Thyroid gland (tissue), 4 donors: ENCODE results near the gene LAX1. TPM values are rescaled to one million over a fixed set of nuclear protein-coding genes. Genes with fewer than 3 reads are reported as not detected.
A peak's percentile ranks its signal among the peaks of the same experiment; 100 is the strongest.

Source experiments
- DNase-seq, 2 donors: peaks; one replicate each; pipeline ENCODE4 v3.0.0-alpha.2; 2019
- H3K27ac ChIP-seq, 3 donors: fragments of 200-600 bp; sonication (generic); 1 replicate in 2 of 3; 2 replicates in 1 of 3; pipeline ENCODE4 v1.5.1; 2016 to 2019; ENCODE audit warnings: mild to moderate bottlenecking in 1 of 3, moderate library complexity in 1 of 3
- H3K27me3 ChIP-seq: fragments of 200-600 bp; sonication (generic); one replicate; pipeline ENCODE4 v1.5.1; 2019
- H3K36me3 ChIP-seq, 2 donors: fragments of 200-600 bp; sonication (generic); one replicate each; pipeline ENCODE4 v1.5.1; 2016 to 2019
- H3K4me1 ChIP-seq, 2 donors: fragments of 200-600 bp; sonication (generic); one replicate each; pipeline ENCODE4 v1.5.1; 2017 to 2019
- H3K4me3 ChIP-seq, 3 donors: fragments of 200-600 bp; sonication (generic); replicated peaks in 1 of 3; 1 replicate in 2 of 3; 2 replicates in 1 of 3; pipeline ENCODE4 v1.5.1; 2016; ENCODE audit warnings: mild to moderate bottlenecking in 1 of 3
- H3K9me3 ChIP-seq: fragments of 200-600 bp; sonication (generic); one replicate; pipeline ENCODE4 v1.5.1; 2017
- POLR2A ChIP-seq, 2 donors: fragments of 450-650 bp; IDR thresholded peaks; one replicate each; pipeline ENCODE4 v1.6.1; 2017; ENCODE audit warnings: antibody characterized with exemption in 2 of 2, mild to moderate bottlenecking in 2 of 2, moderate library complexity in 1 of 2
- WGBS, 2 donors: methylation state at CpG; one replicate each; pipeline ENCODE4 v1.1.5; 2017; 5-methylcytosine and 5-hydroxymethylcytosine counted together
- intact Hi-C: fragments of 100-400 bp; cut with DNase I; formaldehyde crosslinking; loops from one replicate; pipeline ENCODE4 v1.15.1; 2023
- total RNA-seq, 4 donors: library from RNA; depleted of rRNA; stranded (reverse); fragments of >200 nt; gene quantifications; one replicate each; pipeline ENCODE4 v1.2.3, GENCODE V29; 2016
- TF ChIP-seq, protein P1 (sequence below), 6 experiments: fragments of 200-600 bp in 3 of 6; fragments of 450-650 bp in 3 of 6; sonication (generic) in 3 of 6; IDR thresholded peaks; one replicate each; pipeline ENCODE4 v1.5.1; 2016 to 2019; ENCODE audit warnings: antibody characterized with exemption in 6 of 6, mild to moderate bottlenecking in 2 of 6, inconsistent platforms in 1 of 6, moderate library complexity in 1 of 6

LAX1 gene
- total RNA-seq, 4 donors from 2014 or later, result 0.22 to 0.67 (median 0.40) TPM; not detected in 1

- Histone ChIP-seq H3K9me3 (no peaks in the 10 kb centered on the region), H3K4me3 (no peak overlapping the region), H3K4me1 (peaks cover 0 to 9% of the 10 kb centered on the region in 2 donors), H3K36me3 (no peaks in the 10 kb centered on the region), H3K27ac (peak overlapping the region in 2 of 3 donors; percentile 5 to 8), H3K27me3 (no peaks in the 10 kb centered on the region)
- TF ChIP-seq, protein P1, sequence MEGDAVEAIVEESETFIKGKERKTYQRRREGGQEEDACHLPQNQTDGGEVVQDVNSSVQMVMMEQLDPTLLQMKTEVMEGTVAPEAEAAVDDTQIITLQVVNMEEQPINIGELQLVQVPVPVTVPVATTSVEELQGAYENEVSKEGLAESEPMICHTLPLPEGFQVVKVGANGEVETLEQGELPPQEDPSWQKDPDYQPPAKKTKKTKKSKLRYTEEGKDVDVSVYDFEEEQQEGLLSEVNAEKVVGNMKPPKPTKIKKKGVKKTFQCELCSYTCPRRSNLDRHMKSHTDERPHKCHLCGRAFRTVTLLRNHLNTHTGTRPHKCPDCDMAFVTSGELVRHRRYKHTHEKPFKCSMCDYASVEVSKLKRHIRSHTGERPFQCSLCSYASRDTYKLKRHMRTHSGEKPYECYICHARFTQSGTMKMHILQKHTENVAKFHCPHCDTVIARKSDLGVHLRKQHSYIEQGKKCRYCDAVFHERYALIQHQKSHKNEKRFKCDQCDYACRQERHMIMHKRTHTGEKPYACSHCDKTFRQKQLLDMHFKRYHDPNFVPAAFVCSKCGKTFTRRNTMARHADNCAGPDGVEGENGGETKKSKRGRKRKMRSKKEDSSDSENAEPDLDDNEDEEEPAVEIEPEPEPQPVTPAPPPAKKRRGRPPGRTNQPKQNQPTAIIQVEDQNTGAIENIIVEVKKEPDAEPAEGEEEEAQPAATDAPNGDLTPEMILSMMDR (IDR thresholded peaks at IDR 0.05), result no peak
- TF ChIP-seq POLR2A (IDR thresholded peaks at IDR 0.05), result no peak
- whole genome bisulfite sequencing, 2 donors, result 38 to 39% methylated on average over 15 of the region's 15 CpGs
- DNase-seq, result peak; percentile 73 to 77
- intact Hi-C loops, result no loop called here
These were observed 4.7 kb downstream of the LAX1 start for GRCh38 chr1:203769505-203770343.

DNA sequence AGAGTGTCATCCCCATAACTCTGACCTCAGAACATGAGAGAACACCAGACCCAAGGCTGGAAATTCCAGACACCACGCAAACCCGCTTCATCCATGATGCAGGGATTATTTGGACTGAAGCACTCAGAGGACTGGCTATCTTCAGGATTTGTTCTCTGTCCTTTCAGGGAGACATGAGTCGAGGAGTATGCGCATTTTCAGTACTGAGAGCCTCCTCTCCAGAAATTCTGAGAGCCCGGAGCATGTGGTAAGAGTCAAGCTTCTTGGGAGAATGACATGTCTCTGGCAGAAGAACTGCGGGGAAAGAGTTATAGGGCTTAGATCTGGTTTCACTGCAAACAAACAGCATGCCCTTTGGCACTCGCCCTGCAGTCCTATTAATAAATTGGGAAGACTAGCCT is 6.9 kb downstream of the LAX1 start:
- intact Hi-C loops, result no loop called here
- Histone ChIP-seq H3K9me3 (no peaks in the 10 kb centered on the region), H3K36me3 (no peaks in the 10 kb centered on the region), H3K27ac (no peak overlapping the region), H3K4me3 (no peak overlapping the region), H3K27me3 (no peaks in the 10 kb centered on the region), H3K4me1 (peaks cover 0 to 9% of the 10 kb centered on the region in 2 donors)
- DNase-seq, result no peak
- 72 to 89% methylated on average over 7 of the region's 7 CpGs for WGBS, 2 donors
- TF ChIP-seq, protein P1 (IDR thresholded peaks at IDR 0.05), result no peak
- no peak for TF ChIP-seq POLR2A (IDR thresholded peaks at IDR 0.05)

DNA sequence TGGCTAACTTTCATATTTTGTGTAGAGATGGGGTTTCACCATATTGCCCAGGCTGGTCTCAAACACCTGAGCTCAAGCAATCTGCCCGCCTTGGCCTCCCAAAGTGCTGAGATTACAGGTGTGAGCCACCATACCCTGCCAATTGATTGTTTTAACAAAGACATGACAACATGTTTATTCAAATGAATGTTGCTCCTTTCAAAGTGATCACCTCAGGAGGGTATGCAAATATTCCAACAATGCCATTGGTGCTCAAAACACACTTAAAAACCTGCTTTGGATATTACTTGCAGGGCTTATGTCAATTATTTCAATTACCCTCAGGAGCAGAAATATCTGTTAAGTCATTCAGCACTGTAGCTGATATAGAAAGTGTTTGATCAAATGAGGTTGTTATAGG is 7.9 kb downstream of the LAX1 start:
- TF ChIP-seq POLR2A (IDR thresholded peaks at IDR 0.05), result no peak
- TF ChIP-seq, protein P1 (IDR thresholded peaks at IDR 0.05), result no peak

GRCh38 chr1:203776636-203777035 is 11.7 kb downstream of the LAX1 start:
- Histone ChIP-seq H3K9me3 (no peaks in the 10 kb centered on the region), H3K27me3 (no peaks in the 10 kb centered on the region), H3K36me3 (no peaks in the 10 kb centered on the region), H3K4me3 (no peak overlapping the region), H3K27ac (no peak overlapping the region), H3K4me1 (no peaks in the 10 kb centered on the region)
- intact Hi-C loops, result no loop called here
- 71 to 72% methylated on average over 4 of the region's 4 CpGs for WGBS, 2 donors
- TF ChIP-seq, protein P1 (IDR thresholded peaks at IDR 0.05), result peak in 2 of 6 experiments; percentile 13 to 15
- TF ChIP-seq POLR2A (IDR thresholded peaks at IDR 0.05), result no peak
- DNase-seq, result no peak

More for the DNA sequence above, 7.9 kb downstream of the LAX1 start:
- H3K4me3 ChIP-seq, result no peak overlapping the region
- no peaks in the 10 kb centered on the region for H3K27me3 ChIP-seq
- intact Hi-C loops, result no loop called here
- DNase-seq, result no peak
- H3K36me3 ChIP-seq, result no peaks in the 10 kb centered on the region
- 100% methylated on average over 1 of the region's 1 CpG for WGBS, 2 donors
- no peak overlapping the region for H3K27ac ChIP-seq
- no peaks in the 10 kb centered on the region for H3K9me3 ChIP-seq
- peaks cover 0 to 9% of the 10 kb centered on the region in 2 donors for H3K4me1 ChIP-seq

- no peaks in the 10 kb centered on the region for H3K4me1 ChIP-seq
- no peaks in the 10 kb centered on the region for H3K27me3 ChIP-seq
- no peak for TF ChIP-seq POLR2A (IDR thresholded peaks at IDR 0.05)
- TF ChIP-seq, protein P1 (IDR thresholded peaks at IDR 0.05), result no peak
- no peak overlapping the region for H3K4me3 ChIP-seq
- no peaks in the 10 kb centered on the region for H3K9me3 ChIP-seq
- DNase-seq, result no peak
- H3K36me3 ChIP-seq, result no peaks in the 10 kb centered on the region
- WGBS, 2 donors, result 83 to 84% methylated on average over 3 of the region's 3 CpGs
- H3K27ac ChIP-seq, result no peak overlapping the region
- intact Hi-C loops, result no loop called here
These were observed 12.6 kb downstream of the LAX1 start for GRCh38 chr1:203777596-203777995.
